ENCODE results near the gene TBC1D22A. TPM values are rescaled to one million over a fixed set of nuclear protein-coding genes. Genes with fewer than 3 reads are reported as not detected.

Gene TBC1D22A
- total and polyA plus RNA-seq, 9 of the 15 experiments (the other 6 are each of a cell fraction or from before 2014, with no cell fraction given): 0.20 to 11.5 (median 5.2) TPM

DNA sequence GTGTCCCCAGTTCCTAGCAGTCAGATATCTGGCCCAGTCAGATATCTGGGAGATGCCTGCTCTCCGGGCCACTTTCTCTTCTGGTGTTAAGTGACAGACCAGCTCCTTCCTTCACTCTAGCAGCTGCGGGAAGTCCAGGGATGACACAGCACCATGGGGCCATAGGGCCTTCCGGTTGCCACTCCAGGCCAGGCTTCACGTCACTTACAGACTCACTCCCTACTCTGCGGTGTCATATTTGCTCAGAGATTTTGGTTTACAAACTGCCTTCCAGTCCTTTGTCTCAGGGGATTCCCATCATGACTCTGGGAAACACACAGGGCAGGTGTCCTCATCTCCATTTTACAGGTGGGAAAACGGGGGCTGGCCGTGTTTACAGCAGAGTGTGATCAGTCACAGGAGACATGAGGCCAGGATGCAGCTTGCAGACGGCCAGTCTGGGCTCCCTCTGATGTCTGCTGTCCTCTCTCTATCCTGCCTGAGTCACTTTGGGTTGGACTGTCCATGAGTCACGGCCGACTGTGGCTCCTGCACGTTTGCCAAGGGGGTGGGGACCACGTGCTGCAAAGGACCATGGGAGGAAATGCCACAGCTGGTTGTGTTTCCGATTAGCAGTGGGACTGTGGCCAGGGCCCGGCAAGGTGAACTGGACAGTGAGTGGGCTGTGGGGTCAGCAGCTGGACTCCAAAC is 8.2 kb upstream of the TBC1D22A start (continued):
- TF ChIP-seq, protein P1, sequence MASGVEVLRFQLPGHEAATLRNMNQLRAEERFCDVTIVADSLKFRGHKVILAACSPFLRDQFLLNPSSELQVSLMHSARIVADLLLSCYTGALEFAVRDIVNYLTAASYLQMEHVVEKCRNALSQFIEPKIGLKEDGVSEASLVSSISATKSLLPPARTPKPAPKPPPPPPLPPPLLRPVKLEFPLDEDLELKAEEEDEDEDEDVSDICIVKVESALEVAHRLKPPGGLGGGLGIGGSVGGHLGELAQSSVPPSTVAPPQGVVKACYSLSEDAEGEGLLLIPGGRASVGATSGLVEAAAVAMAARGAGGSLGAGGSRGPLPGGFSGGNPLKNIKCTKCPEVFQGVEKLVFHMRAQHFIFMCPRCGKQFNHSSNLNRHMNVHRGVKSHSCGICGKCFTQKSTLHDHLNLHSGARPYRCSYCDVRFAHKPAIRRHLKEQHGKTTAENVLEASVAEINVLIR (CRISPR knock-in tag; IDR thresholded peaks at IDR 0.05): peak; percentile 24; the same call in 1 of the 2 replicates
- TF ChIP-seq CHCHD3 (CRISPR knock-in tag; IDR thresholded peaks at IDR 0.05) (no peak), ZNF134 (CRISPR knock-in tag; conservative IDR thresholded peaks at IDR 0.05) (no peak), BRD4 (IDR thresholded peaks at IDR 0.05) (no peak), SREBF2 (CRISPR knock-in tag; IDR thresholded peaks at IDR 0.05) (no peak)

DNA sequence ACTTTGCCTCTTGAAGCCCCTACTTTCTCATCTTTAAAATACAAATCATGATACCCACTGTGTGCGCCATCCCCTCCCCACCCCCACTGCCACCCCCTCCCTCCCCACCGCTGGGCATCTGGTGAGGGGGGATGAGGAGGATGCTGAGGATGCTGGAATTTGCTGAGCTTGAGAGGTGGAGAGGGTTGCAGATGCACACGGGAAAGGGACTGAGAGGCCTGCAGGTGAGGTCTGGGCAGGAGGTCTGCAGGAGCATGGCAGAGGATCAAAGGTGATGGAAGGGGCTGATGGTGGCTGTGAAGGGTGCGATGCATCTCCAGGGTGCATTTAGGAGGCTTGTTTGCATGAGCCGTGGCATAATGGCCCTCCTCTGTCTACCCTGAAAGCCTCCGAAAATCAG is 7.6 kb upstream of the TBC1D22A start:
- WGBS (ENCODE audit: insufficient coverage, low coverage, missing lambda C conversion rate): 82% methylated on average over 3 of the region's 6 CpGs
- H3K27ac ChIP-seq (ENCODE audit: extremely low read depth, low read depth, low read length): peak overlapping the region; percentile 99
- no peak for ATAC-seq
- H4K20me1 ChIP-seq (replicated peaks; ENCODE audit: control insufficient read depth, insufficient read depth, low read length): no peaks in the 10 kb centered on the region
- in situ Hi-C loops (cut with MboI) (no loop called here), intact Hi-C loops (cut with micrococcal nuclease) (no loop called here)
- peaks cover 20 to 25% of the 10 kb centered on the region in 2 experiments for H3K4me1 ChIP-seq (replicated peaks in 1 of 2; ENCODE audit: control insufficient read depth in 2 of 2, insufficient read depth in 2 of 2, low read length in 2 of 2)
- peak overlapping the region; percentile 97; the same call in 1 of the 2 replicates for H2AFZ ChIP-seq (ENCODE audit: low read depth, low read length)
- no peak overlapping the region for H3K4me3 ChIP-seq
- BruUV-seq (replicated peaks): no TSS peak
- no peaks in the 10 kb centered on the region for H3K27me3 ChIP-seq (ENCODE audit: control insufficient read depth in 2 of 2, insufficient read depth in 2 of 2, low read length in 2 of 2)
- H3K9me3 ChIP-seq (replicated peaks; ENCODE audit: control insufficient read depth, insufficient read depth, low read depth, low read length): peaks cover 10% of the 10 kb centered on the region
- CTCF ChIA-PET (ENCODE audit: low intra/inter-chr PET ratio): no interaction called here
- FAIRE-seq: no peak
- H3K4me2 ChIP-seq (ENCODE audit: insufficient read depth, low read length): peak overlapping the region; percentile 84; the same call in 1 of the 2 replicates
- TF ChIP-seq, protein P2, sequence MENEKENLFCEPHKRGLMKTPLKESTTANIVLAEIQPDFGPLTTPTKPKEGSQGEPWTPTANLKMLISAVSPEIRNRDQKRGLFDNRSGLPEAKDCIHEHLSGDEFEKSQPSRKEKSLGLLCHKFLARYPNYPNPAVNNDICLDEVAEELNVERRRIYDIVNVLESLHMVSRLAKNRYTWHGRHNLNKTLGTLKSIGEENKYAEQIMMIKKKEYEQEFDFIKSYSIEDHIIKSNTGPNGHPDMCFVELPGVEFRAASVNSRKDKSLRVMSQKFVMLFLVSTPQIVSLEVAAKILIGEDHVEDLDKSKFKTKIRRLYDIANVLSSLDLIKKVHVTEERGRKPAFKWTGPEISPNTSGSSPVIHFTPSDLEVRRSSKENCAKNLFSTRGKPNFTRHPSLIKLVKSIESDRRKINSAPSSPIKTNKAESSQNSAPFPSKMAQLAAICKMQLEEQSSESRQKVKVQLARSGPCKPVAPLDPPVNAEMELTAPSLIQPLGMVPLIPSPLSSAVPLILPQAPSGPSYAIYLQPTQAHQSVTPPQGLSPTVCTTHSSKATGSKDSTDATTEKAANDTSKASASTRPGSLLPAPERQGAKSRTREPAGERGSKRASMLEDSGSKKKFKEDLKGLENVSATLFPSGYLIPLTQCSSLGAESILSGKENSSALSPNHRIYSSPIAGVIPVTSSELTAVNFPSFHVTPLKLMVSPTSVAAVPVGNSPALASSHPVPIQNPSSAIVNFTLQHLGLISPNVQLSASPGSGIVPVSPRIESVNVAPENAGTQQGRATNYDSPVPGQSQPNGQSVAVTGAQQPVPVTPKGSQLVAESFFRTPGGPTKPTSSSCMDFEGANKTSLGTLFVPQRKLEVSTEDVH (IDR thresholded peaks at IDR 0.05; ENCODE audit: low read depth, partially characterized antibody): no peak
- TF ChIP-seq SOX6 (IDR thresholded peaks at IDR 0.05): no peak
- TF ChIP-seq ZNF347 (CRISPR knock-in tag; IDR thresholded peaks at IDR 0.05; ENCODE audit: low read depth): no peak
- no peak for TF ChIP-seq SMARCA5 (IDR thresholded peaks at IDR 0.05)
- no peak for TF ChIP-seq ZNF23 (CRISPR knock-in tag; IDR thresholded peaks at IDR 0.05)
- no peak for TF ChIP-seq POU5F1 (IDR thresholded peaks at IDR 0.05; ENCODE audit: borderline replicate concordance, low read depth, low read length, partially characterized antibody)
- H3K9ac ChIP-seq (ENCODE audit: insufficient read depth in 1 of 2, low read depth in 2 of 2, low read length in 2 of 2): no peak overlapping the region
- H3K36me3 ChIP-seq (ENCODE audit: control insufficient read depth, insufficient read depth, low read length): 0 out of 3 replicates have a peak, but pooled peaks cover 3% of the 10 kb centered on the region
- no peak for DNase-seq (ENCODE audit: extremely low read depth in 1 of 4, low spot score in 3 of 4)
- H3K9me1 ChIP-seq (ENCODE audit: control insufficient read depth, insufficient read depth, low read length): no peaks in the 10 kb centered on the region
- POLR2A ChIA-PET: interaction anchor here (0.6 to 4.0 kb wide), 2 partner anchors 7 to 44 kb away, joined by 3 to 27 read pairs; partner anchors contain the start of gene TBC1D22A
- H3K79me2 ChIP-seq (ENCODE audit: control insufficient read depth, insufficient read depth, low read length): no peaks in the 10 kb centered on the region

Measured in K562 (cell line).